ENCODE data around the gene ARHGAP6.

ARHGAP6 gene

DNA sequence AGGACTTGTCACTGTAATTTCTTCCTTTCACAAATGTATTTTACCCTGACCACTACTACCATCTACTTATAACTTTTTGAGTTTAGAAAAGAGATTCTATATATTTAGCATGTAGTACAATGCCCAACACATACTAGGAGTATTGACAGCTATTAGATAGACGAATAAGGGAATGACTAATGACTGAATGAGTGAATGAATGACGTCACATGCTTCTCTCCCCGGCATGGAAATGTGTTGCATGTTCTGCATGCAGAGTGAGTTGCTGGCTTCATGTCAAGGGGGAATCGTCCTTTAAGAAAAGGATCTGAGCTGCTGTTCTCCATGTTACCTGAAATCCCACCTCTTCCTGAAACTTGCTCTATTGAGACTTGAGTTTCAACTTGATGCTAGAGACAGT lies 459.9 kb downstream of the ARHGAP6 start:
- no peak for DNase-seq

DNA sequence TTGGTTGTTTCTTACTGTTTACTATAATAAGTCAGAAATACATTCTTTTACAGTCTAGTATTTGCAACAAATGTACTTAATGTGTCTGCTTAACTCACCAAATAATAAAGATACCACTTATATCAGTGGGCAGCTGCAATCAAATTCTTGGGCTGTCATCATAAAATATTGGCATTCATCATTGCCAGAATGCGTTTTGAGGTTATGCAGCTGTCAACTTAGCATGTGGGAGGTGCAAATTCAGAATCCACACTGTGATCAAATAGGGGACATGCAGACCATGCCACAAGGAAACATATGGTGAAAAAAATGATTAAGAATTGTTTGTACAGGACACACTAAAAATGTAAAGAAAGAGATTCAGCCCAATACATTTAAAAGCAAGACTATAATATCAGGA lies 468.0 kb downstream of the ARHGAP6 start:
- DNase-seq: no peak

DNA sequence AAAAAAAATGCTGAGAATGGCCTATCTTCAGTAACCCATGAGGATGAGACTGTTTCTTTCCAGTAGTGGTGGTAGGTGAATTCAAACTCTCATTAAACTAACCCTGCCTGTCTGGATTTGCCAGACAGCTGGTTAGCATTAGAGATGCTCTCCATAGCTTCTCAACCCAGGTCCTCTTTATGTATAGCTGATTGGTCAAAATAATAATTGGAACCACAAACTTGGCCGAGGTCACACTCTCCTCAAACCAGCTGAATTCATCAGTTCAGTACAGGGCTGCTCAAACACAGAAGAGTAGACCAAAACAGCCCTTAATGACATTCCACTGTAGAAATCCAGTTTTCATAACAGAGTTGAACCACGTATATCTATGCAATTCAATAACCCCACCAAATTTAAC lies 469.2 kb downstream of the ARHGAP6 start:
- DNase-seq: no peak

DNA sequence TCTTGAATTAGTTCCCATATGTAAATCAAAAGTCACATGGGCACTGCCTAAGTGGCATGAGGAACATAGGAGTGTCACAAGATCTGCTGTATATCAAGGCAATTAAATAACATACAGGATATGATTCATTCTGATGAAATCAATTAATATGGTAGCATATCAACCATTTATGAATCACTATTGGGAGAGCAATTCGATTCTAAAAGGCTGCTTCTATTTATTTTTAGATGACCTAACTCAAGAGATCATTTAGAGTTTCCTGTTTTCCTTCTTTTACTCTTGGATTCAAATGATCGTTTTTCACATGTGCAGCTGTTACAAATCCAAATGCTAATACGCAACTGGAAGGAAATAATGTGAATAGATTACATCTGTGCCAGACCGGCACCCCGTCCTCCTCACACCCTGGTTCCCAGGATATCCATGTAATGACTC lies 472.7 kb downstream of the ARHGAP6 start:
- DNase-seq: no peak

GRCh38 chrX:11190745-11191510 lies 474.8 kb downstream of the ARHGAP6 start:
- DNase-seq: no peak

- no peak for DNase-seq
These were observed 476.6 kb downstream of the ARHGAP6 start for GRCh38 chrX:11189097-11189496.

DNA sequence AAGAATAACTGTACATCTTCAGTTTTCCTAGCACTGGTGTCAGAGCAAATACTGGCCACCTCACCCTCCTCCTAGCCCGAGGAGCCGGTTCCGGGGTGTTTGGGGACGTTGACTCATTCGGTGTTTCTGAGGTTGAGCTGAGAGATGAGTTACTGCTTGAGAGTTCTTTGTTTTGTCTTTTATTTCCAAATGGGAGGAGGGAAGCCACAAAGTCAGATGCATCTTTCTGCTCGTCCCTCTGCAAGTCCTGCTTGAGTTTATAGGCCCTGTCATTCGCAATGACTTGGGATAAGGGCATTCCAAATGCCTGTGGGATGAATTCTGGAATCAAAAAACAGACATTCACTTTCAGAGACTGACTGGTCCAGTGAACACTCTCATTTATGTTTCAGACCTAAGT lies 477.1 kb downstream of the ARHGAP6 start:
- no peak for DNase-seq

- DNase-seq: no peak
These were observed 478.7 kb downstream of the ARHGAP6 start for GRCh38 chrX:11187001-11187400.

DNA sequence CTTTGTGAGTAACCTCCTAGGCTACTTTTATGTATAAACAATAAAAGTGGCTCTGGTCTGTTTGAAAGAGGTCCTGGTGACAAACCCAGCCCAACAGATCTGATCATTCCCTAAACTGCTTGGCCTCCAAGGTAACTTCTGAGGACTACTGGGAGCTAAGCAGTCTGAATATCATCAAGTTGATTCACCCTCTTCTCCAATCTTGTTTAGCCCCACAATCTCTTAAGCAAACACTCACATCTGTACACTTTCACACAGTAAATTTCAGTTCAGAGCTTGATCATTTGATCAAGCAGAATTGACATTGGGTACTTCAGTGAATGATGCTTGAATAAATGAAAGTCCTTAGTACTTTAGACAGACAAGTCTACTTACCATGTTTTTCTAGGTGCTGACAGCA lies 479.9 kb downstream of the ARHGAP6 start:
- DNase-seq: no peak

DNA sequence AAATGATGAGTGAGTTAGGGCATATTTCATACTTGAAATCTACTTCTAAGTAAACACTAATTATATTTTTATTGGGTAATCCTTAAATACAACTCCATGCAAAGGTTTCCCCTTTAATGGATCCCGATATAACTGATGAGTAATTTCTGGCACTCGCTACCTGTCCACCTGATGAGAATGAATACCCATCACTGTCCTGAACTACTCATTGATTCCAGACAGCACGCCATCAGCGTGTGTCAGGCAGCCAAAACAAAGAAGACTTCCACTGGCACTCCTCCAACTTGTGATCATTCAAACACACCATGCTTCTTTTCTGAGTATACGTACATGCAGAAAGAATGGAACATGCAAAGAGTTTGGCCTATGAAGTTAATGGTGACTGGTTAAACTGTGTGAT lies 485.1 kb downstream of the ARHGAP6 start:
- DNase-seq: no peak

DNA sequence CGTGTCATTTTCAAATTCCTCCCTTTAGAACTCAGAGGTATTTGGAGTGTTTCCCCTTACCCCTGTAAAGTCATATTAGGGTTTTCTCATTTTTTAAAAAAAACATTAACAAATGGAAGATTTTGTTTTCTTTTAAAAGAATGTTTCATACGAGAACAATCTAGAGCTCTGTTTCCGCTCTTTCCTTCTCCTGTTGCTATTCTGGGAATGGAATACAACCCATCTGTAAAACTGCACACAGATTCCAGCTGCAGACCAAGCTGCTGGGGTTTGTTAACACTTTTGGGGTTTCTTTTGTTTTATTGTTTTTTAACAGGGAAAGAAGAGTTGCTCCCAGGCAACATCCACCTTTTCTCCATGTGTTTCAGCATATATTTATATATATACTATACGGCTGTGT lies 493.3 kb downstream of the ARHGAP6 start:
- no peak for DNase-seq

GRCh38 chrX:11171956-11172355 lies 493.8 kb downstream of the ARHGAP6 start:
- no peak for DNase-seq

DNA sequence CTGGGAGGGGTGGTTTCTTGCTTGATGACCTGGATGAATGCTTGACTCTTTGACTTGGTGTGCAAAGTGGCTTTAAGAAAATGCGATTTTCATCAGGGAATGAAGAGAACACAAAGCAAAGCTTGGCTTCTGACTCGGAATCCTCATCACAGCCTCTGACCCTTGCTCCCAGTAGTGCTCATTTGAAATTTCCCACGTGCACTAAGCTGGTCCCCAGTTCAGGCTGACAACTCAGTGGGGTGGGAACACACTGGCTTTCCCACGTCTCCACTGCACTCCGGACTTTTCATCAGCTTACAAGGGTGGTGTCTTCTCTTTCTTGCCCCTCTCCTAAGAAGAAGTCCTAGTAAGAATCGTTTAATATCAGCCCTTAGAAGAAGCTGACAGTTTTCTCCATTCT lies 501.3 kb downstream of the ARHGAP6 start:
- no peak for DNase-seq

DNA sequence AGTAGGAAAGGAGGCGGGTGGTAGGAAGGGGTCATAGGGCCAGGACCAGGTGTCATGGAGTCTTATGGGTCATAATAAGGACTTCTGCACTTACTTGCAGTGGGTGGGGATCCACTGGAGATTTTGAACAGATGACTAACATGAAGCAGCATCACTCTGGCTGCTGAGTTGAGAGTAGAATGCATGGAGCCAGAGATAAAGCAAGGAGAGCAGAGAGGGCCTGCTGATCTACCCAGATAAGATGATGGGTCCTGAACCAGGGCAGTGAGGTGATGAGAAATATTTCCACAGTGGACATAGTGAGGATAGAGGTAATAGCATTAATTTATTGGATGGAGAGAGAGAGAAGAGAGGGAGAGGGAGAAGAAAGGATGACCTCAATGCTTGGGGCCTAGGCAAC lies 506.6 kb downstream of the ARHGAP6 start:
- DNase-seq: no peak

DNA sequence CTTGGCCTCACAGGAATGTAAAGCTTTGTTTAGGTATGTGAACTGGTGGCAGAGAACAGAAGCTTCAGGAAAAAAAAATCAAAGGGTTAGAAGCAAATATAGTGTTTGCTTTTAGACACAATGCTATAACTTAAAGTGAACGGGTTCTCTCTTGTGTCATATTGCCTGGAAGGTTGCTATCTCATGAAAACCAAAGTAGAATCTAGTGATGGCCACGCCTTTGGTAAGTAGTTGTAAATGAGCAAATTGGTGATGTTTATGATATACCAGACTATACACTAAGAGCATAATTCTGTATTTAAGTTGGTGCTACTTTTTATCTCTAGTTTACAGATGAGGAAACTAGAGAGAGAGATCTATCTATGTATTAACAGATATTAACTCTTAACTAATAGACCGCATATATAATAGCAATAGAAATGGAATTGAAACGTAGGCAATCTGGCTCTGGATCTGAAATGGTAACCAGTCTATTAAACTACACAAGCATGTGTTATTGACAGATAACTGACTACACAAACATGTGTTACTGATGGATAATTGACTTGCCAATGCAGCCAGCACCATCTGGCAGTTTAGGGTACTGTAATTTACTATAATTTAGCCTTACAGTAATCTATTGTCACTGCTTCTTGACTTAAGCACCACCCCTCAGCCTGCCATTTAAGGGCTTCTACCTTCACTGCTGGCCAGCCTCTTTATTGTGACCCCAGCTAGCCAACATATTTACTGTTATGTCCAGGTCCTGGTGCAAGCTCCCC lies 513.7 kb downstream of the ARHGAP6 start:
- DNase-seq: no peak

DNA sequence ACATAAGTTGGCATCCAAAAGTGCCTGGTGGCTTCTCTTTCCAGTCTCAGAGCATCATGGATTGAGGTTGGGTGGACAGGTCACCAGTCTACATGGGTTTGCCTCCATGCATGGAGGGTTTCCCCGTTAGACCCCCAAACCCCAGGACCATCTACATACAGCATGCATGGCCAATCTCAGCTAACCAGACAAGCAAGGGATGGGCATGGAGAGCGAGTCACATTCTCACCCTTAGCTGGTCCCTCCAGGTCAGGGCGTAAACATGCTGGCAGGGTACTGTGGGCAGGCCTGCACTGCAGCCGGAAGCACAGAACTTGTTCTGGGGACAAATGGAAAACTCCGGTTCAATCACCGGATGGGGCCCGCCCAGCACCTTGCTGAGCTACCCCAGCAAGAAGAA lies 517.3 kb downstream of the ARHGAP6 start:
- DNase-seq: no peak

DNA sequence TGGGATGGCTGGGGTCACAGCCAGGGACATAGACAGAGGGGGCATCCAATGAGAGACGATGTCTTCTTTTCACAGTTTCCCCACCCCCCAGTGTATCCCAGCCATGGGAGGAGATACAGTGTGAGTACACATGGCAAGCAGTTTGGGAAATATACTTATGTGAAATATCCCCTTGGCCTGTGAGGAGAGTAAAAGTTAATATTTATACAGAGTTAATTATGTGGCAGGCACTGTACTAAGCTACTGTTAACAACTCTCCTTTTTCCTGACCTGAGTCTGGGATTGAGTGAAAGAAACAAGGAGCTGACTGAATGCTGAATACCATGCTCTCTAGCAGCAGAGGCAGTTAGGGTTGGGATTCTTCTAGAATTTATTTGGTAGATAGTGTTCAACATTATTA lies 519.3 kb downstream of the ARHGAP6 start:
- no peak for DNase-seq

- DNase-seq: peak; percentile 51 to 56
These were observed 521.6 kb downstream of the ARHGAP6 start for GRCh38 chrX:11143931-11144678.

- DNase-seq: no peak
These were observed 527.0 kb downstream of the ARHGAP6 start for GRCh38 chrX:11138498-11139390.

DNA sequence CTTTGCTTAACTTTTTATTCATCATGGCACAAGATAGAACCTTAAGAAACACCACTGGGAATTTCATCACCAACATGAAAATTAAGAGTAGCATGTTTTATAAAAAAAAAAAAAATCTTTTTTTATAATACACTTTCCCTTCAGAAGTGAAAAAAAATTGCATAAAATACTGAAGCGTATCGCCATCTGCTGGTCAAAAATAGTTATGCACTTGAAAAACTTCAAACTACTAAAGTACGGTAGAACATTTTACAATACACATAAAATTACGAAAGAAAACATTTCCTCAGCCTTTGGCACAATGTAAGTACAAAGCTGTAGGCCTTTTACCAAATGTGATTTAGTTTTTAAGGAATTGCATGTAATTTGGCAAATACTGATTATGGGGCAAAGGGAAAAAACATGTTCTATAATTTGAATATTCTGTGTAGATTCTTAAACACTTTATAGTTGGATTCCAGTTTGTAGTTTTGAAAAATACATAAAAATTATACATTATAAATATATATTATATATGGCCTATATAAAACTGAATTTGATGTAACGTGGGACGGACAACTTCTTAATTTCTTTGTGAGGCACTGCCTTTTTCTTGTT lies 528.1 kb downstream of the ARHGAP6 start:
- peak; percentile 10 to 15 for DNase-seq

DNA sequence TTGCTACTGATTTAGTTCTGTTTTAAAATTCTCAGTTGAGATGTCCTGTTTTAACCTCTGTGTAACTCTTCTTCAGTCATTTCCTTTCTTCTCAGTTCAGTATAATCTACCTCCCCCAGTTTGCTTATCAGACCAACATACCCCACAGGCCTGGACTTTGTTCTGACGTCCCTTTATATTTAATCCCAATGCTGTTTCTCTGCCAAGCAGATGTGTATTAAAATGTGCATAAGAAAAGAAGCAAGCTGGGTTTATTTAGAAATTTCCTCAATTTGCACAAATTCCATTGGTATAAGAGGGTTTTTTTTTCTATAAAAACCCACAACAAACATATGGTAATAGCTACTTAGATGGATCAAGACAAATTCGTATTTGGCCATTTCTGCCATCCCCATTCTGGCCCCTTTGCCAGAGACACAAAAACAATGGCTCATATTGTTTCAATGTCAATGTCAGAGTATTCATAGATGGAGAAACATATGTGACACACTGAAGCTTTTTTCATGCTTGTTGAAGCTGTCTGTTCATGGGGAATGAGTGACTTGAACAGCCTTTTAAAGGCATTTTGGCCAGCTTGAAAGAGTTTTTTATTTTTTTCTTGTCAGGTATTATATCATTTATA lies 530.0 kb downstream of the ARHGAP6 start:
- DNase-seq: no peak

DNA sequence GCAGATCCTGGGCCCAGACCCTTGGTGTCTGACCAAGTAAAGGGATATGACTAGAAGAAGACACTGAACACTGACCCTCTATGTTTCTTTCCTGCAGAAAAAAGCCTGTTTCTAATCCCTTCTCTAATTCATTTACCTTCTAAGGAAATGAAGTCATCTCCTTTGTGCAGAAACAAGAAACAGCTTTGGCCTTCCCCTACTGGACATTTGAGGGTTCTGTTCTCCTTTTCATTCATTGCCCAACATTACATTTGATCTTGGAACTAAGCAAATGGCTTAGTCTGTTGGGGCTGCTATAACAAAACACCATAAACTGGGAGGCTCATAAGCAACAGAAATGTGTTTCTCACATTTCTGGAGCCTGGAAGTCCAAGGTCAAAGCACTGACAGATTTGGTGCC lies 534.6 kb downstream of the ARHGAP6 start:
- no peak for DNase-seq
